HUES64 (cell line): Measurements from ENCODE around the gene DNAJC27.
A peak's percentile ranks its signal among the peaks of the same experiment; 100 is the strongest.

ENCODE experiments used
- H3K27ac ChIP-seq: 2 replicates; pipeline ENCODE4 v1.7.0; 2013; ENCODE audit warnings: low read depth, low read length, inconsistent platforms
- H3K27me3 ChIP-seq: 2 replicates; pipeline ENCODE4 v1.6.1; 2013; ENCODE audit warnings: mild to moderate bottlenecking, low read length; ENCODE audit not compliant: insufficient read depth
- H3K36me3 ChIP-seq: 2 replicates; pipeline ENCODE4 v1.6.1; 2013; ENCODE audit warnings: mild to moderate bottlenecking, low read length; ENCODE audit not compliant: insufficient read depth
- H3K4me1 ChIP-seq: 2 replicates; pipeline ENCODE4 v1.6.1; 2013; ENCODE audit warnings: mild to moderate bottlenecking, low read length, moderate library complexity; ENCODE audit not compliant: insufficient read depth
- H3K4me3 ChIP-seq: 2 replicates; pipeline ENCODE4 v1.5.1; 2013; ENCODE audit warnings: mild to moderate bottlenecking, low read length, moderate library complexity
- H3K9ac ChIP-seq: 2 replicates; pipeline ENCODE4 v1.6.1; 2013; ENCODE audit warnings: mild to moderate bottlenecking, low read depth, low read length
- H3K9me3 ChIP-seq: 2 replicates; pipeline ENCODE4 v1.6.1; 2013; ENCODE audit warnings: low read depth, low read length; ENCODE audit not compliant: insufficient read depth
- WGBS: fragments of 150-250, 120-280 bp; methylation state at CpG from one replicate; pipeline ENCODE4 v1.1.7; 2013; ENCODE audit warnings: missing lambda C conversion rate; 5-methylcytosine and 5-hydroxymethylcytosine counted together

DNAJC27 gene

DNA sequence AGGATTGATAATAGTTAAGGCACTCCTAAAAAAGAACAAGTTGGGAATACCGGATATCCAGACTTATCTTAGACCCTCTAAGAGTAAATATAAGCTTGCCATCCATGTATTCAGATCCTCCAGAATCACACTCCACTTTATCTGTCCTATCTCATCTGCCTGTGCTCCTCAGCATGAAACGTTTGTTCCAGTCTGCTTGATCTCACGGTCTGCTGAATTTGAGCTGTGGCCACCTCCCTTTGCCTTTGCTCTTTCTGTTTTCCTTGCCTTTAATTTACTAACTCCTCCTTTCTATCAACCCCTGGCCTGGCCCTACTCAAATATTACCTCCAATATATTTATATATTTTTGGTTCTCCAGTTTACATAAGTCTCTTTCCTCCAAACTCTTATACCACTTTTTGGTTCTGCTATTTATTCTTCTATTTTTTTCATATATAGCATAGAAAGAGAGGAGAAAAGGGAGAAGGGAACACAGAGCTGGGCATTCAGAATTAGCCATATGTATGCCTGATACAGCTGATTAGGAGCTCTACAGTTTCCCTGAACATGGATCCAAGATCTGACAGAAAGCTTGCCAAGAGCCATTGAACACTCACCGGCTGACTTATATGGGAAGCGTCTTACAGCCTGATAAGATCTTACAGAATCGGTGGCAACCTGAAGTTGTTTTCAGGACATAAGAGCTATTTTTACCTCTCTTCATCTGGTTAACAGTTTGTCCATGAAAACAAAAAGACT, 21.8 kb upstream of the DNAJC27 start:
- Histone ChIP-seq H3K4me1 (no peaks in the 10 kb centered on the region), H3K27ac (no peak overlapping the region), H3K9ac (no peak overlapping the region), H3K27me3 (no peaks in the 10 kb centered on the region), H3K9me3 (no peaks in the 10 kb centered on the region), H3K4me3 (no peak overlapping the region), H3K36me3 (no peaks in the 10 kb centered on the region)
- 81% methylated on average over 6 of the region's 6 CpGs for WGBS

DNA sequence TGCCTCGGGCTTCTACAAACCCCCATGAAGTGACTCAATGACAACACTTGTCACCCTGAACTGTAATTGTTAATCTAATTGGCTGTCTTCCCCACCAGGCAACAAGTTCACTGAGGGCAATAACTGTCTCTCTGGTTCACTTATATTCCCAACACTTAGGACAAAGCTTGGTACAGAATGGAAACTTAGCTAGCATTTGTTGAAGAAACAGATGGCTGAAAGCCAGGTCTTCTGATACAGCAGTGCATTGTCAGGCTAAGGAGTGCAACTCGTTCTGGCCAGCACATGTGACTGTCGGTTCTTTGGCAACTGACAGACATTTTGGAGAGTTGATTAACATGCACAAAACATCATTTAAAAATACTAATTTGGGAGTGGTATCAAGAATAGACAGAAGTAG, 14.6 kb upstream of the DNAJC27 start:
- no peaks in the 10 kb centered on the region for H3K36me3 ChIP-seq
- peaks cover 4% of the 10 kb centered on the region for H3K4me1 ChIP-seq
- no peak overlapping the region for H3K9ac ChIP-seq
- H3K9me3 ChIP-seq, result no peaks in the 10 kb centered on the region
- no peaks in the 10 kb centered on the region for H3K27me3 ChIP-seq
- 54% methylated on average over 3 of the region's 3 CpGs for WGBS
- no peak overlapping the region for H3K27ac ChIP-seq
- H3K4me3 ChIP-seq, result no peak overlapping the region

DNA sequence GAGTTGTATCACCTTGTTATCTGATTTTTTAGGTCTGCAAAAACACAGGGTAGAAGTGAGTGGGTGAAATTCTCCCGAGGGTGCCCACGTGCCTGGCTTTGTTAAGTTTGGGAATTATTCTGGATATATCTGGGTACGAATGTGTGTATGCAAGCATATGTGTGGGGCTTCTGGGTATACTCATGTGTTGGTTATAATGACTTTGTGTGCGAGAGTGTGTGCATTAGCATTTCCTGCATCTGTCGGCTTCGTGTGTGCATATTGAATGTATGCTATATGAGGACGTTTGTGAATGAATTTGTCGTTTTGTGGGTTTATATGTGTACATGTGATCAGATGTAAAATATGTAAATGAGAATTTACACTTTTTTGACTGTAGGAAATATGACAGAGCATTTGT, 13.8 kb upstream of the DNAJC27 start:
- no peak overlapping the region for H3K27ac ChIP-seq
- H3K9ac ChIP-seq, result no peak overlapping the region
- H3K9me3 ChIP-seq, result no peaks in the 10 kb centered on the region
- H3K36me3 ChIP-seq, result no peaks in the 10 kb centered on the region
- 91% methylated on average over 8 of the region's 8 CpGs for WGBS
- H3K27me3 ChIP-seq, result no peaks in the 10 kb centered on the region
- H3K4me3 ChIP-seq, result no peak overlapping the region
- peaks cover 4% of the 10 kb centered on the region for H3K4me1 ChIP-seq

DNA sequence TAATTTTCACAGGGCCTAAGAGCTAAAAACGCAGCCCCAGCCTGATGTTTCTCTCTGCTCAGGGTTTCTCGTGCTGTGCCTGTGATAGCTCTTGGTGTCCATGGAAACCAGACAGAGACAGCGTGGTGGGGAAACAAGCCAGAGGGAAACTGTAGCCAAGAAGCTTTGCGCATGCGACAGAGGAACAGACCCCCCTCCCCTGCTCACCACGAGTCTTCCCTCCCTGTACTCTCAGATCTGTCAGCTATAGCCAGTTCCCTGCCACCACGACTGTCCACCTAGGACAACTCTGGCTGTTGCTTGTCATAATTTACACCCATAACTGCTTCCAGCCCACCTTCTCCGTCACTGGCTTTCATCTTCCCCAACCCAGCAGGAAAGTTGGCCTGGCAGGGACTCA, 13.2 kb upstream of the DNAJC27 start:
- Histone ChIP-seq H3K9me3 (no peaks in the 10 kb centered on the region), H3K27me3 (no peaks in the 10 kb centered on the region), H3K27ac (no peak overlapping the region), H3K4me1 (peaks cover 4% of the 10 kb centered on the region), H3K9ac (no peak overlapping the region), H3K4me3 (no peak overlapping the region), H3K36me3 (no peaks in the 10 kb centered on the region)
- WGBS, result 51% methylated on average over 8 of the region's 8 CpGs

DNA sequence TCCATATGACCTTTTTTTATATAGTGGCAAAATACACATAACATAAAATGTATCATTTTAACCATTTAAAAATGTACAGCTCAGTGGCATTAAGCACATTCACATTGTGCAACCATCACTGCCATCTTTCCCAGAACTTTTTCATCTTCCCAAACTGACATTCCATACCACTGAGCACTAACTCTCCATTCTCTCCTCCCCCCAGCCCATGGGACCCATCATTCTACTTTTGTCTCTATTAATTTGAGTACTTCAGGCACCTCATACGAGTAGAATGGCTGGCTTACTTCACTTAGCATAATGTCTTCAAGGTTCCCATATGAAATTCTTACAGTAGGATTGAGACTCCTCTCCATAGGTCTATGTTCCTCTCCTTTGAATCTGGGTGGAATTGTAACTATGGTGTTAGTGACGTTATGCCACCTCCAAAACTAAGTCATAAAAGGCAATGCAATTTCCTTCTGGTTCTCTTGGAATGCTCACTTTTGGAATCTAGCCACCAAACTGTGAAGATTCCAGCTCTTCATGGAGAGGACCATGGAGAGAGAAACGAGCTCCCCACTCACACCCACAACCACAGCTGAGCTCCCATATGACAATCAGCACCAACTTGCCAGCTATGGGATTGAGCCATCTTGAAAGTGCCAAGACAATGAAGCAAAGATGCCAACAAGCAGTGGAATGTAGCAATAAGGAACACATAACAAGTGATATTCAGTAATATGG, 9.8 kb upstream of the DNAJC27 start:
- H3K4me1 ChIP-seq, result peaks cover 4% of the 10 kb centered on the region
- no peaks in the 10 kb centered on the region for H3K27me3 ChIP-seq
- no peak overlapping the region for H3K9ac ChIP-seq
- H3K4me3 ChIP-seq, result no peak overlapping the region
- H3K36me3 ChIP-seq, result no peaks in the 10 kb centered on the region
- H3K9me3 ChIP-seq, result no peaks in the 10 kb centered on the region
- no peak overlapping the region for H3K27ac ChIP-seq
- WGBS, result 72% methylated on average over 3 of the region's 3 CpGs

DNA sequence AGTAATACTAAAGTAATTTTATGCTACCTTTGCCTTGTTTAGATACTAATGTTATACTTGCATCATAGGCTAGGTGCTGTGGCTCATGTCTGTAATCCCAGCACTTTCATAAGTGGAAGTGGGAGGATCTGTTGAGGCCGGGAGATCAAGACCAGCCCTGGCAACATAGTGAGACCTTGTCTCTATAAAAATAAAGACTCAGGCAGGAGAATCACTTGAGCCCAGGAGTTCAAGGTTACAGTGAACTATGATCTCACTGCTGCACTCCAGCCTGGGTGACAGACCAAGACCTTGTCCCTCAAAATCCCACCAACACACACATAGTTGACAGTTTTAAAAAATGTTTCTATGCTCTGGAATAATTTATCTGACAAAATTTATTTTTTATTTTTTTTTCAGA, 6.9 kb upstream of the DNAJC27 start:
- H3K9ac ChIP-seq, result no peak overlapping the region
- no peaks in the 10 kb centered on the region for H3K9me3 ChIP-seq
- no peak overlapping the region for H3K27ac ChIP-seq
- 95% methylated on average over 1 of the region's 1 CpG for WGBS
- no peaks in the 10 kb centered on the region for H3K27me3 ChIP-seq
- no peaks in the 10 kb centered on the region for H3K36me3 ChIP-seq
- H3K4me3 ChIP-seq, result no peak overlapping the region
- H3K4me1 ChIP-seq, result peaks cover 2% of the 10 kb centered on the region; the same call in 1 of the 2 replicates

DNA sequence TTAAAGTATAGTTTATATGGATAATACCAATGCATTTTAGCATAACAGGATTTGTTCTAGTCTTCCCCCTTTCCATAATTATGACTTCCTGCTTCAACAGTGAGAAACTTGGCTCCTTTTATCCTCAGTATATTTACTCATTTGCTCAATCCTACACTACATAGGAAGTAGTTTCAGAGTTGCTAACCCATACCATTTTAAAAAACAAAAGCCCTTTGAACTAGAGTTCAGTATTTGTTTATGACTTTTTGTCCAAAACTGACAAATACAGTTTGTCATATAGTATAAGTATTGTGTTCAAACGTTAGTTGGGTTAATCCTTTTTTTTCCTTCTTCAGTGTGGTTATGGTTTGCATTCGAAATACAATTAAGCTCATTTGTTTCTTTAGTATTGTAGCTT, 5.9 kb upstream of the DNAJC27 start:
- Histone ChIP-seq H3K4me3 (no peak overlapping the region), H3K27ac (no peak overlapping the region), H3K4me1 (peaks cover 5% of the 10 kb centered on the region; the same call in 1 of the 2 replicates), H3K27me3 (no peaks in the 10 kb centered on the region), H3K36me3 (no peaks in the 10 kb centered on the region), H3K9me3 (no peaks in the 10 kb centered on the region), H3K9ac (no peak overlapping the region)
- 100% methylated on average over 1 of the region's 2 CpGs for WGBS

DNA sequence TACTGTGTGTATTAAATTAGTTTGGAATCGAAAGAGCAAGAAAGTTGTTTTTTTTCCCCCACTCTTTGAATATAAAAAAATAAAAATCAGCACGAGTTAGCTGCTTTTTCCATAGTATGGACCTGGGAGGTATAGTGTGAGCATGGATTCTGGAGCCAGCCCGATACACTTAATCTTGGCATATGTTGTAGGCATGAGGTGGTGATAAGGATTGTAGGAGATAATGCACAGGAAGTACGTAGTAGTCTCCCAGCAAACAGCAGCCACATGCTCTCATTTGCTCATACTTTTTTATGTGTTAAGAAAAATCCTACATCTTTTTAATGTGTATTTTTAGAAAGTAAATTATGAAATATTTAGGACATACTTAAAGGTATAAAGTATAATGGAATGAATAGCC, 2.1 kb upstream of the DNAJC27 start:
- WGBS, result 93% methylated on average over 2 of the region's 4 CpGs
- H3K4me1 ChIP-seq, result peaks cover 5% of the 10 kb centered on the region; the same call in 1 of the 2 replicates
- H3K9me3 ChIP-seq, result no peaks in the 10 kb centered on the region
- H3K4me3 ChIP-seq, result no peak overlapping the region
- no peak overlapping the region for H3K9ac ChIP-seq
- no peaks in the 10 kb centered on the region for H3K36me3 ChIP-seq
- no peaks in the 10 kb centered on the region for H3K27me3 ChIP-seq
- no peak overlapping the region for H3K27ac ChIP-seq

DNA sequence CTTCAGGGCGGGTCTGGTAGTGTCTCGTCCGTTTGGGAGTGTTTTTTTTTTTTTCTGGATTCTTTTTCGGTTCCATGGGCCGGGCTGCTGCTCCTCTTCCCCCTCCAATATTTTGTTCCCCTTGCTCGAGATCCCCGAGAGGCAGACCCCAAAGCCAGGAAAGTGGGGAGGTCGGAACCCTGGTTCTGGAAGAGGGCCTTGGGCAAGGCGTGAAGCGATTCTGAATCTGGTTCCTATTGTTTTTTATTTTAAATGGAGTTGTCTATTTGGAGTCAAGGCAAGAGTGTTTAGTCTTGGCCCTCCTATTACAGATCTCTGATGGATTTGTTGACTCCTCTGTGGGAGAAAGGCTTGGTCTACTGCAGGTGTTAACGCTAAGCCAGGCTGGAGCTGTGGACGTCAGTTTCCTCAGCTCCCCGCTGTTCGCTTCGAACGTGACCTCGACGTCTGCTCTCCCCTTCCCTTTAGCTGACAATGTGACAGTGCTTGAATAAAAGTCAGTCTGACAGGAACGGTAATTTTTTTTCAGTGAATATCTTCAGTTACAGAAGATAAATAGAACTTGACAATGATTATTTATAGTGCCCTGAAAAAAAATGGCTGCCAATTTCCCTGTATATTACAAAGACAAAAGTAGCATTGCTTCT, 683 bp upstream of the DNAJC27 start:
- Histone ChIP-seq H3K9ac (peak overlapping the region; percentile 94), H3K27me3 (no peaks in the 10 kb centered on the region)
- WGBS, result 2% methylated on average over 13 of the region's 19 CpGs

DNA sequence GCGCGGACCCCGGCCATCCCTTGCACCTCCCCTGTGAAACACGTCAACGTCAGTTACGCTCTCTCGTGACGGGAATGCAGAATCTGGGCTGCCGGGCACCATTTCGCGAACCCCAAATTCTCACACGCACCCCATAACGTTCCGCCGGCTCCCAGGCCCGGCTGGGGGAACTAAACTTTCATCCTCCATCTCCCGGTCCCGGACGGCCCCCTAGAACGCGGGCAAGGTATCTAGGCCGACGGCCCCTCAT, 544 bp downstream of the DNAJC27 start:
- Histone ChIP-seq H3K36me3 (peaks cover 8% of the 10 kb centered on the region), H3K4me1 (peaks cover 5% of the 10 kb centered on the region; the same call in 1 of the 2 replicates), H3K9ac (peak overlapping the region; percentile 94), H3K27ac (peak overlapping the region; percentile 97), H3K4me3 (peak overlapping the region; percentile 90), H3K9me3 (no peaks in the 10 kb centered on the region), H3K27me3 (no peaks in the 10 kb centered on the region)
- under 1% methylated on average over 23 of the region's 23 CpGs for WGBS

More for the DNA sequence above, 683 bp upstream of the DNAJC27 start:
- peak overlapping the region; percentile 97 for H3K27ac ChIP-seq
- H3K4me3 ChIP-seq, result peak overlapping the region; percentile 90
- H3K9me3 ChIP-seq, result no peaks in the 10 kb centered on the region
- no peaks in the 10 kb centered on the region for H3K36me3 ChIP-seq
- peaks cover 5% of the 10 kb centered on the region; the same call in 1 of the 2 replicates for H3K4me1 ChIP-seq

DNA sequence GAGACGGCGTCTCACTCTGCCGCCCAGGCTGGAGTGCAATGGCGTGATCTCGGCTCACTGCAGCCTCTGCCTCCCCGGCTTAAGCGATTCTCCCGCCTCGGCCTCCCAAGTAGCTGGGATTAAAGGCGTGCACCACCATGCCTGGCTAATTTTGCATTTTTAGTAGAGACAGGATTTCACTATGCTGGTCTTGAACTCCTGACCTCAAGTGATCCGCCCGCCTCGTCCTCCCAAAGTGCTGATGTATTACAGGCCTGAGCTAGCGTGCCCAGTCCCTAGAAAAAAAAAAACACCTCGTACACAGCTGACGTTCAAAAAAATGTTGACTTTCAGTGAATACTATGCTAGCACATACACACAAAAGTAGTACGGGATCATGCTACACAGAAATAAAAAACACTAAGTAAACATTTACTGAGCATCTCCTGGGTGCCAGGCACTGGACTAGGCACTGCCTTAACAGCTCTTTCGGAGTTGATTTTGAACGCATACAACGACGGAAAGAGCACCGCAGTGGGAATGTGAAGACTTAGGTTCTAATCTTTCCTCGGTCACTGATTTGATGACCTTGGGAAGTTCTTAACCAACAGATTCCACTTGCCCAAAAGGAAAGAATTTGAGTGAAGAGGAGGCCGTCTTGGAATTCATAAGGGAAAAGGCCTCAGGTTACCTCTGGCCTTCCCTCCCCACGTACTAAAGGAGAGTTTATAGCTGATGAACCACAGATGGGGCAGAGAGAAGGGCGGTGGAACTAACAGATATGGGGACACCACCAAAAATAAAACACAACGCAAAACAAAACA, 1.1 kb downstream of the DNAJC27 start:
- Histone ChIP-seq H3K9me3 (no peaks in the 10 kb centered on the region), H3K4me1 (peaks cover 5% of the 10 kb centered on the region; the same call in 1 of the 2 replicates), H3K36me3 (peaks cover 14% of the 10 kb centered on the region), H3K9ac (peak overlapping the region; percentile 94), H3K4me3 (peak overlapping the region; percentile 90), H3K27ac (peak overlapping the region; percentile 97), H3K27me3 (no peaks in the 10 kb centered on the region)
- 80% methylated on average over 26 of the region's 27 CpGs for WGBS
